Lower lobe of right lung (tissue), 2 donors: ENCODE data around the gene RMI1. TPM values are rescaled to one million over a fixed set of nuclear protein-coding genes. Genes with fewer than 3 reads are reported as not detected.

Source experiments
- ATAC-seq, 2 donors: fragments of 200-7000 bp; cut with Tn5 transposase; one replicate each; pipeline ENCODE4 v1.9.1; 2020 to 2022; ENCODE audit warnings: mild to moderate bottlenecking in 2 of 2, moderate library complexity in 2 of 2
- DNase-seq: peaks from one replicate; pipeline ENCODE4 v3.0.0-alpha.2; 2020
- H3K27ac ChIP-seq: fragments of 200-600 bp; one replicate; pipeline ENCODE4 v1.8.0; 2022
- H3K27me3 ChIP-seq: fragments of 200-600 bp; one replicate; pipeline ENCODE4 v1.8.0; 2022; ENCODE audit warnings: low read depth
- H3K36me3 ChIP-seq: fragments of 200-600 bp; one replicate; pipeline ENCODE4 v1.8.0; 2022; ENCODE audit warnings: mild to moderate bottlenecking
- H3K4me1 ChIP-seq: fragments of 200-600 bp; one replicate; pipeline ENCODE4 v1.8.0; 2022
- H3K4me3 ChIP-seq: fragments of 200-600 bp; one replicate; pipeline ENCODE4 v1.8.0; 2022; ENCODE audit warnings: mild to moderate bottlenecking
- H3K9me3 ChIP-seq: fragments of 200-600 bp; one replicate; pipeline ENCODE4 v1.8.0; 2022
- intact Hi-C: fragments of 100-400 bp; cut with DNase I; formaldehyde crosslinking; loops from one replicate; pipeline ENCODE4 v1.11.0; 2022
- total RNA-seq: library from RNA; stranded (reverse); fragmentation: NEBNext Ultra II Directional; extraction: Animal tissue kit (Norgen Biotek cat#: 25700); gene quantifications from one replicate; pipeline ENCODE4 v1.2.1, GENCODE V29; 2021
- TF ChIP-seq, protein P1 (sequence below): fragments of 200-600 bp; IDR thresholded peaks from one replicate; pipeline ENCODE4 v1.8.0; 2022; ENCODE audit warnings: antibody characterized with exemption, mild to moderate bottlenecking
- donor health status: DM: no; HTN: yes; CAD: no; lungs with severe emphysema.

RMI1 gene
- total RNA-seq, 1 donor from 2014 or later = 6.7 TPM

- intact Hi-C loops = no loop called here
- Histone ChIP-seq H3K4me3 (no peak overlapping the region), H3K4me1 (peaks cover 6% of the 10 kb centered on the region), H3K36me3 (peaks cover 63% of the 10 kb centered on the region), H3K9me3 (no peaks in the 10 kb centered on the region), H3K27me3 (no peaks in the 10 kb centered on the region), H3K27ac (no peak overlapping the region)
- TF ChIP-seq, protein P1, sequence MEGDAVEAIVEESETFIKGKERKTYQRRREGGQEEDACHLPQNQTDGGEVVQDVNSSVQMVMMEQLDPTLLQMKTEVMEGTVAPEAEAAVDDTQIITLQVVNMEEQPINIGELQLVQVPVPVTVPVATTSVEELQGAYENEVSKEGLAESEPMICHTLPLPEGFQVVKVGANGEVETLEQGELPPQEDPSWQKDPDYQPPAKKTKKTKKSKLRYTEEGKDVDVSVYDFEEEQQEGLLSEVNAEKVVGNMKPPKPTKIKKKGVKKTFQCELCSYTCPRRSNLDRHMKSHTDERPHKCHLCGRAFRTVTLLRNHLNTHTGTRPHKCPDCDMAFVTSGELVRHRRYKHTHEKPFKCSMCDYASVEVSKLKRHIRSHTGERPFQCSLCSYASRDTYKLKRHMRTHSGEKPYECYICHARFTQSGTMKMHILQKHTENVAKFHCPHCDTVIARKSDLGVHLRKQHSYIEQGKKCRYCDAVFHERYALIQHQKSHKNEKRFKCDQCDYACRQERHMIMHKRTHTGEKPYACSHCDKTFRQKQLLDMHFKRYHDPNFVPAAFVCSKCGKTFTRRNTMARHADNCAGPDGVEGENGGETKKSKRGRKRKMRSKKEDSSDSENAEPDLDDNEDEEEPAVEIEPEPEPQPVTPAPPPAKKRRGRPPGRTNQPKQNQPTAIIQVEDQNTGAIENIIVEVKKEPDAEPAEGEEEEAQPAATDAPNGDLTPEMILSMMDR = no peak
- DNase-seq (no peak), ATAC-seq (no peak)
These were observed 13.5 kb upstream of the RMI1 start for GRCh38 chr9:83967073-83967472.

DNA sequence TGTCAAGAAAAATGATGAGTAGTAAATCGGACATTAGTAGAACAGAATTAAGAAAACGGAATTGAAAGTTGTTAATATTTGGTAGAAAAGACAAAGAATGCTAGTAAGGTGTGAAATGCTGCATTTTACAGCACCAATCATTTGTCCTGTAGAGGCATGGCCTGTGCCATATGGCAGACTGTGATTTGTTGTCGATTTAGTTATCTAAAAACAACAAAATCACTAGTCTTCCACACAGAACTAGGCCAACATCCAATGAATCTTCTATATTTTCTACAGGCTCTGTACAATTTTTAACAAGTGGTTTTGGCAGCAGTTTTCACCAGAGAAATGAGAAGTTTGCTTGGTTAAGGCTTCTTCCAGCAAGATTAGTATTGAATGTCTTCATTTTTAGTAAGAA is 11.0 kb upstream of the RMI1 start:
- H3K4me1 ChIP-seq = peaks cover 18% of the 10 kb centered on the region
- TF ChIP-seq, protein P1 = no peak
- DNase-seq = no peak
- H3K27ac ChIP-seq = no peak overlapping the region
- no peak for ATAC-seq
- no peaks in the 10 kb centered on the region for H3K9me3 ChIP-seq
- intact Hi-C loops = no loop called here
- peaks cover 88% of the 10 kb centered on the region for H3K36me3 ChIP-seq
- H3K4me3 ChIP-seq = no peak overlapping the region
- no peaks in the 10 kb centered on the region for H3K27me3 ChIP-seq

- Histone ChIP-seq H3K9me3 (no peaks in the 10 kb centered on the region), H3K27ac (no peak overlapping the region), H3K4me1 (peaks cover 37% of the 10 kb centered on the region), H3K4me3 (no peak overlapping the region), H3K27me3 (no peaks in the 10 kb centered on the region), H3K36me3 (peaks cover 100% of the 10 kb centered on the region)
- ATAC-seq = no peak
- DNase-seq = no peak
- intact Hi-C loops = no loop called here
- TF ChIP-seq, protein P1 = no peak
These were observed 9.1 kb upstream of the RMI1 start for GRCh38 chr9:83971485-83971884.

DNA sequence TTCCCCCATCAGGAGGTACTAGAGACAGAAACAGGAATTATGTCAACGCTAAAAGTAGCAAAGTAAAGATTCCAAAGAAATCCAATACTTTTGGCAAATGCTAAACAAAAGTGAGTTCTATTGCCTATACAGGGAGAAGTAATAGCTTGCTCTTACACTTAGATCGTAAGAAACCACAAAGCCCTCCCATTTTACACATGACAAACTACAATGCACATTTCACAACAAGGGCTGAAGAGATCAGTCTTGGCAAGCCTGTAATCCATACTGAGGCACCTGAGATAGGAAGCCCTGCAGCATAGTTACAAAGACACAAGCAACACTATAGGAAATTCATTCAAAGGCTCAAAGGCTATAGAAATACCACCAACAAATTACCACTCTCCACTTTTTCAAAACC is 8.3 kb upstream of the RMI1 start:
- H3K36me3 ChIP-seq = peaks cover 100% of the 10 kb centered on the region

DNA sequence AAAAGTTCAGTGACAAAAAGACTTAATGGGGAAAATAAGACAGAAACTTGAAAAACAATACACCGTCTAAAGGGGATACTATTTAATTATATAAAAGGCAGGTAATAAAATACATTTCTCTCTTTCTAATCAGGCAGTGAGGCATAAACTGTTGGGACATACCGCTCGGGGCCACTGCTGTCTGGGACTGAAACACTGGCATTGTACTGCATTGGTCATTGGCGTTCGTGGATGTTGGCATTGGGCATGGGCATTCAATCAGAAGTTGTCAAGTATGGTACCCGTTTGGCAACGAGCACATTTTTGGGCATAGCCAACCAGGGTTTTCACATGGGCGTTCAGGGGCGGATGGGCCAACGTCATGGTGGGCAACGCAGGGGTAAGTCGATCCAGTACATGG is 5.3 kb upstream of the RMI1 start:
- no peaks in the 10 kb centered on the region for H3K9me3 ChIP-seq
- DNase-seq (no peak), ATAC-seq (no peak)
- TF ChIP-seq, protein P1 = no peak
- peaks cover 55% of the 10 kb centered on the region for H3K4me1 ChIP-seq
- no peak overlapping the region for H3K4me3 ChIP-seq
- peaks cover 78% of the 10 kb centered on the region for H3K36me3 ChIP-seq
- H3K27me3 ChIP-seq = no peaks in the 10 kb centered on the region
- intact Hi-C loops = no loop called here
- no peak overlapping the region for H3K27ac ChIP-seq

More for the DNA sequence above, 8.3 kb upstream of the RMI1 start:
- intact Hi-C loops = no loop called here
- TF ChIP-seq, protein P1 = no peak
- DNase-seq (no peak), ATAC-seq (no peak)
- no peak overlapping the region for H3K27ac ChIP-seq
- no peak overlapping the region for H3K4me3 ChIP-seq
- no peaks in the 10 kb centered on the region for H3K27me3 ChIP-seq
- H3K9me3 ChIP-seq = no peaks in the 10 kb centered on the region
- H3K4me1 ChIP-seq = peaks cover 45% of the 10 kb centered on the region

DNA sequence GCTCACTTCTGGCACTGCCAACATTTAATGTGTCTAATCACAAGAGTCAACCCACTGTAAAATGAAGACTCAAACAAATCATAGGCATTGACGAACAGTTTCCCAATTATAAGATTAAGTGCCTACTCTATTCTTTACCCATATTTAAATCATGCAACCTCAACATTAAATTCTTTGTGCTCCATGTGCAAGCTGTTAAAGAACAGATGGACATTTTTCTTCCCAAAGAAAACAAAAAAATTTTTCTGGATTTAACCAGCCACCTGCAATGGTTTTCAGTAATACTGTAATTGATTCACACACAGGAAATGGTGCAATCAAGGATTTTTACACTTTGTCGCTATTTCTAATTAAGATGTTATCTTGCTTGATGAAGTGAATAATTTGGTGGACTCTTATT is 4.2 kb upstream of the RMI1 start:
- no peak for ATAC-seq
- intact Hi-C loops = no loop called here
- DNase-seq = no peak
- Histone ChIP-seq H3K27me3 (no peaks in the 10 kb centered on the region), H3K4me3 (no peak overlapping the region), H3K36me3 (peaks cover 67% of the 10 kb centered on the region), H3K4me1 (peaks cover 55% of the 10 kb centered on the region), H3K9me3 (no peaks in the 10 kb centered on the region), H3K27ac (no peak overlapping the region)
- TF ChIP-seq, protein P1 = no peak
